ENCODE data around the gene IGF1R. TPM values are rescaled to one million over a fixed set of nuclear protein-coding genes. Genes with fewer than 3 reads are reported as not detected.

The IGF1R gene
- total RNA-seq, 2 experiments from 2014 or later: 17.7 to 18.9 TPM

DNA sequence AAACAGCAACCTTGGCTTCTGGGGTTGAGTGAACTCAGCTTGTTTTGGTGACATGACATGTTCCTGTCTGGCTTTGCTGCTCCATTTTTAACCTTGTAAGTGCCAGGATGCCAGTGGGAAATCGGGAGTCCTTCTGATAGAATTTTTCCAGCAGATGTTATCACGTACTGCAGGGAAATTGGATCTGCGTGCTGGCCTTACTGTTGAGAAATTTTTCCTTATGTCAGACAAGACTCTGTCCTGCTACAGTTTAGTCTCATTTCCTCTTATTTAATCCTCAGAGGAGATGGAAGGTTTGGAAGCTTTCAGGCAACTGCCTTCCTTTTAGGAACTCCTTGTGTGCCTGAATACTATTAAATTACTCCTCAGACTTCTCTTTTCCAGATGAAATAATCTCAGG lies 278.7 kb downstream of the IGF1R start:
- Mint-ChIP-seq H3K4me3 (no peak overlapping the region), H3K27me3 (no peaks in the 10 kb centered on the region), H3K27ac (no peak overlapping the region), H3K4me1 (no peaks in the 10 kb centered on the region), H3K9me3 (no peaks in the 10 kb centered on the region), H3K36me3 (peaks cover 10% of the 10 kb centered on the region)
- DNase-seq: no peak

DNA sequence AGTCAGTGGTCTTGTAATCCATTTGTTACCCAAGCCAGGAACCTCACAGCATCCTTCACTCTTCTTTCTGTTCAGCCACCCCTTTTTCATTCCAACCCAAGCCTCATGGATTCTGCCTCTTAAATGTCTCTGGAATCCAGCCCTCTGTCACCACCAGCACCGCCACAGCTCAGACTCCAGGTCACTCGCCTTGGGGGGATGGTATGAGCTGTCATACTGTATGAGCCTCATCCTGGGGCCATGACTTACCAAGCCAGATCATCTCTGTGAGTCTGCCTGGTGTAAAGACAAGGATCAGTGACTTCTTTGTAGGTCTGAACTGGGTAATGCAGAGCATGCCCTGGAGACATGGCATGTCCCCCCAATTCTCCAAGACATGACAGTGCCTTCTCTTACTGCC lies 279.7 kb downstream of the IGF1R start:
- DNase-seq: no peak
- peaks cover 10% of the 10 kb centered on the region for H3K36me3 Mint-ChIP-seq
- no peak overlapping the region for H3K27ac Mint-ChIP-seq
- H3K4me3 Mint-ChIP-seq: no peak overlapping the region
- no peaks in the 10 kb centered on the region for H3K9me3 Mint-ChIP-seq
- no peaks in the 10 kb centered on the region for H3K4me1 Mint-ChIP-seq
- no peaks in the 10 kb centered on the region for H3K27me3 Mint-ChIP-seq

DNA sequence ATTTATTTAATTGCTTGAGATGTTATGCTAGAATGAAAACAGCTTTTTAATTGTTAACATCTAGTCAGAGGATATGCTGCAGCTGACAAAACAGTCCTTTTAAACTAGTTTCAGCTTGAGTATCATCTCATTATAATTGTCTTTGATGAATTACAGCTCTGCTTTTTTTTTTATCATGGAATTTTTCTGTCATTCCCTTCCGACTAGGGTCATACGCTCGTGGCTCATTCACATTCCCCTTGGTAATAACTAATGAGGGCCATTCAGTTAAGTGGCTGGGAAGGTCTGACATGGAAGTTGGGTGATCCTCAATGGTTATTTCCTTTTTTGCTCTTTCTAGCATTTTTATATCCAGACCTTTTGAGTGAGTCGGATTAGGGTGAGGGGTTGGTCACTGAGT lies 282.2 kb downstream of the IGF1R start:
- no peaks in the 10 kb centered on the region for H3K27me3 Mint-ChIP-seq
- DNase-seq: no peak
- H3K4me3 Mint-ChIP-seq: no peak overlapping the region
- peaks cover 10% of the 10 kb centered on the region for H3K36me3 Mint-ChIP-seq
- no peaks in the 10 kb centered on the region for H3K4me1 Mint-ChIP-seq
- no peak overlapping the region for H3K27ac Mint-ChIP-seq
- H3K9me3 Mint-ChIP-seq: no peaks in the 10 kb centered on the region

DNA sequence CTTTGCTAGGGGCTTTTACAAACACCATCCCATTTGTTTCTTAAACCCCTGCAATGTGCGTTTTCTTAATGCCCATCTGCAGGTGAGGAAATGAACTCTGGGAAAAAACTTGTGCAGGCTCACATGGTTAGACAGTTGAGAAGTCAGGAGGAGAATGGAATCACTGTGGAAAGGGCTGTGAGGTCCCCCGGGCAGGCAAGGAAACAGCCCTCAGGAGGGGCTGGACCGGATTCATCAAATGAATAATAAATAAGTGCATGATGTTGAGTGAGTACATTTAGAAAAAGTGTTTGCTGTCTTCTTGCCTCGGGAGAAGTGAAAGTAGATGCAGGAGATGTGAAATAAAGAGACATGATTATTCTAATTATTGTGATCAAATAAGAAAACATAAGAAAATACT lies 282.7 kb downstream of the IGF1R start:
- Mint-ChIP-seq H3K36me3 (peaks cover 10% of the 10 kb centered on the region), H3K27me3 (no peaks in the 10 kb centered on the region), H3K4me1 (no peaks in the 10 kb centered on the region)

DNA sequence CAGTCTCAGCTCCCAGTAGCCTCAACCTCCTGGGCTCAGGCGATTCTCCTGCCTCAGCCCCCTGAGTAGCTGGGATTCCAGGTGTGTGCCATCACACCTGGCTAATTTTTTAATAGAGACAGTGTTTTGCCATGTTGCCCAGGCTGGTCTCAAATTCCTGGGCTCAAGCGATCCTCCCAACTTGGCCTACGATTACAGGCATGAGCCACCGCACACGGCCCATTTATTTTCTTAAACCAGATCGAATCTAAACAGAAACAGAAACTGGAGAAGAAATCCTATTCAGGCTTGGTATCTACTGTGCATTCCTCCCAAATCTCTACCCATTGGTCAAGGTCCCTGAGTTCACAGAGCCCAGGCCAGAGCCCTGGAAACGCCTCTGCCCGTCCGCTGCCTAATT lies 285.1 kb downstream of the IGF1R start:
- peaks cover 8% of the 10 kb centered on the region for H3K4me1 Mint-ChIP-seq
- no peaks in the 10 kb centered on the region for H3K9me3 Mint-ChIP-seq

More for the DNA sequence above, 282.7 kb downstream of the IGF1R start:
- Mint-ChIP-seq H3K27ac (no peak overlapping the region), H3K4me3 (no peak overlapping the region), H3K9me3 (no peaks in the 10 kb centered on the region)
- no peak for DNase-seq

DNA sequence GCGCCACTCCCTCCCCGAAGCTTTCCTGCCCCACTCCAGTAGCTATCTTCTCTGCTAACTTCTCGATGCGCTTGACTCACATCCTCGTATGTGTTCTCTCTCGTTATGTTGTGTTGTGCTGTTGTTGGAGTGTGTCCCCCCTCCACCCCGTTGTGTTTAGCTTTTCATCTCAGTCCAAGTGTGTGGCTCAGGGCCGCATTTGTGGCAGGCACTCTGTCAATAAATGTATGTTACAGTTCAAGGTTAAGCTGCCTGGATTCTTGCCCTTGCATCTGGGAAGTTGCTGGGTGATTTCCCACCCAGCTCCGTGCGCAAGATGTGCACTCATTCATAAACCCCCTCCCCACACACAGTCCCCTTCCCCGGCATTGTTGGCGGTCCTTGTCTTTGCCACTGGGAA lies 287.4 kb downstream of the IGF1R start:
- no peaks in the 10 kb centered on the region for H3K9me3 Mint-ChIP-seq
- DNase-seq: no peak
- peaks cover 8% of the 10 kb centered on the region for H3K4me1 Mint-ChIP-seq
- H3K36me3 Mint-ChIP-seq: peaks cover 11% of the 10 kb centered on the region
- H3K27ac Mint-ChIP-seq: no peak overlapping the region
- no peak overlapping the region for H3K4me3 Mint-ChIP-seq
- H3K27me3 Mint-ChIP-seq: no peaks in the 10 kb centered on the region

More for the DNA sequence above, 285.1 kb downstream of the IGF1R start:
- no peak overlapping the region for H3K4me3 Mint-ChIP-seq
- peaks cover 13% of the 10 kb centered on the region for H3K36me3 Mint-ChIP-seq
- H3K27me3 Mint-ChIP-seq: no peaks in the 10 kb centered on the region
- DNase-seq: no peak
- H3K27ac Mint-ChIP-seq: no peak overlapping the region

DNA sequence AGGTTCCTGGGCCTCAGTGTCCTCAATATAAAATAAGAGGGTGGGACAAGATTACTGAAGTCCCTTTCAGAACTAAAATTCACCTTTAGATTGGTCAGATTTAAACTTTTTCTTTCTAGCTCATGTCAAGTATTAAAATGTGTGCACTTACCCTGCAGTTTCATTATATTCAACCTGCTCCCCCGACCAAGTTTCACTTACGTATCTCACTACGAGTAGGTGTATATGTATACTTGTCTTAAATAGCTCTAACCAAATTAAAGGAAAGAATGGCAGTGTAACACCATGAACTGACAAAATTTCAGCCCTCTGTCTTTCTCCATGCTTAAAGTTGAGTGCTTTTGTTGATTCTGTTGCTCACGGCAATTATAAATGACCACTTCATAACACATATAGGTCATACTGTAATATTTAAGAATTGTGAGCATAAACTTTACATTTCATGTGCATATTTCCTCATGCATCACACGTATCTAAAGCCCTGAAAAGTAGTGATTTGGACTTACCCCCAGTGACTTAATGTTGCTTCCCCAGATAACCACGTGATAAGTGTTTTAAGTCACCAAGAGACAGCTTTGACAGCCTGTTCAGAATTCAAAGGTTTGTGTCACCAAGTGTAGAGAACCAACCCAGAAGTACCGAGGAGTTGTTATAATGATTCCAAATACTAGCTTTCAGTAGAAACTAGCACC lies 289.2 kb downstream of the IGF1R start:
- DNase-seq: no peak
- Mint-ChIP-seq H3K36me3 (peaks cover 8% of the 10 kb centered on the region), H3K27me3 (no peaks in the 10 kb centered on the region), H3K4me3 (no peak overlapping the region), H3K4me1 (peaks cover 8% of the 10 kb centered on the region), H3K27ac (peak overlapping the region; percentile 2), H3K9me3 (no peaks in the 10 kb centered on the region)

DNA sequence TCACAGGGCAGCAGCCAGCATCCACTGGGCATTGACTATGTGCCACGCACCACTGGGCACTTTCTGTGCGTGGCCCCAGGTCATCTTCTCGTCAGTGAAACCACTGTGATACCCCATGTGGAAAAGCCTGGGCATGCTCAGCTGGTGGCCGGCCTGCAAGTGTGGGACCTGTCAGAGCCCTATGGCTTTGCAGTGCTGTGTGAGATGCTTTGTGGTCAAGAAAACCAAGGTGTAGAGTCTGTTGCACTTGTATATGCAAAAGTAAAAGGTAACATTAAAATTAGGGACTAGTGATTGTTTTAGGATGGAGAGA lies 289.7 kb downstream of the IGF1R start:
- Mint-ChIP-seq H3K27ac (no peak overlapping the region), H3K4me3 (no peak overlapping the region)

DNA sequence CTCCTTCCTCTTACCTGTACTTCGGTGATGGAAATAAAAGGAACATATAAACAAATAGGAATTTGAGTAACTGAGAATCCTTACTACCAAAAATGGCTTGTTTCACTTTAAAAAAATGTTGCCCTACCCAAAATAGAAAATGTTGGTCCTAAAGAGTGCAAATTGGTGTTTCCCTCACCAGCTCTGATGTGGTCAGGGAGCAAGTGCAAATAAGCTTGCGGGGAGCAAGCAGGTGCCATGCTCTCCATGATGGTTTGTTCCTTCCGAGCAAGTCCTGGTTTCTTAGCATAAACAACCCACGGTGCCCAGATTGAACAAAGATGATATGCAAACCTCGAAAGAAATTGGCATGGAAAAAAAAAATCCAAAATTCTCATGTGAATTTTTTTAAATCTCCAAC lies 290.5 kb downstream of the IGF1R start:
- H3K4me3 Mint-ChIP-seq: no peak overlapping the region
- no peaks in the 10 kb centered on the region for H3K9me3 Mint-ChIP-seq

More for the DNA sequence above, 289.7 kb downstream of the IGF1R start:
- H3K36me3 Mint-ChIP-seq: peaks cover 8% of the 10 kb centered on the region
- no peak for DNase-seq
- H3K4me1 Mint-ChIP-seq: peaks cover 8% of the 10 kb centered on the region
- H3K9me3 Mint-ChIP-seq: no peaks in the 10 kb centered on the region
- no peaks in the 10 kb centered on the region for H3K27me3 Mint-ChIP-seq

DNA sequence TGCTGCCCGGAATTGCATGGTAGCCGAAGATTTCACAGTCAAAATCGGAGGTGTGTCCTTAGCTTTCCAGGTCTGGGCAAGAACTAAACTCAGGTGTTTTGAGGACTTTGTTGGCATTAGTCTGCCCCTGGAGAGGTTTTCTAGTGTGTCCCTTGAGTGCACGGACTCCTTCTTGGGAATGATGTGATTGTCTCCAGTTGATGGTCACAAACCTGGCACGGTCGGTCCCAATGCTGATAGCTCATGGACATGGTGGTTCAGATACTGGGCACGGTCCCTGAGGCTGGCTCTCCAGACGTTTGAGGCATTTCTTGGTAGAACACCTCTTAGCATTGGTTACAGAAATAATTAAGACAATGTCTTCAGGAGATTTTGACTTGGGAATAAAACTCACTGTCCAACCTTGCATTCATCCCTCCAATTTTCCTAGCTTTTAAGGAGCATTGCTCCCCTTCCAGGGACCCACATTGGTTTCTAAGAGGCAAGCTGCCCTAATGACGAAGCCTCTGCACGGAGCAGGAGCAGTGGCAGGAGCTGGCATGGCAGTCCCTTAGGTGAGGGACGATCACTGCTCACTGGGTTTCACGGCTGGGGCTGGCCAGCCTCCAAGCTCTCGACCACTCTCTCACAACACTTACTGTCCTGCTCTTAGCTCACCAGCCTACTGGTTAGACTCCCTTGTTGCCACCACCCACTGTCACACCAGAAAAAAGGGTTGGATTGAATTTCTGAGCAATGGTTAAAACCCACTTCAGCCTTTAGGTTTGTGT lies 291.2 kb downstream of the IGF1R start:
- no peak overlapping the region for H3K27ac Mint-ChIP-seq
- no peak for DNase-seq
- H3K9me3 Mint-ChIP-seq: no peaks in the 10 kb centered on the region
- H3K36me3 Mint-ChIP-seq: peaks cover 8% of the 10 kb centered on the region
- H3K27me3 Mint-ChIP-seq: no peaks in the 10 kb centered on the region
- H3K4me3 Mint-ChIP-seq: no peak overlapping the region
- peaks cover 8% of the 10 kb centered on the region for H3K4me1 Mint-ChIP-seq

More for the DNA sequence above, 290.5 kb downstream of the IGF1R start:
- DNase-seq: no peak
- Mint-ChIP-seq H3K27ac (no peak overlapping the region), H3K36me3 (peaks cover 8% of the 10 kb centered on the region), H3K27me3 (no peaks in the 10 kb centered on the region), H3K4me1 (peaks cover 8% of the 10 kb centered on the region)

DNA sequence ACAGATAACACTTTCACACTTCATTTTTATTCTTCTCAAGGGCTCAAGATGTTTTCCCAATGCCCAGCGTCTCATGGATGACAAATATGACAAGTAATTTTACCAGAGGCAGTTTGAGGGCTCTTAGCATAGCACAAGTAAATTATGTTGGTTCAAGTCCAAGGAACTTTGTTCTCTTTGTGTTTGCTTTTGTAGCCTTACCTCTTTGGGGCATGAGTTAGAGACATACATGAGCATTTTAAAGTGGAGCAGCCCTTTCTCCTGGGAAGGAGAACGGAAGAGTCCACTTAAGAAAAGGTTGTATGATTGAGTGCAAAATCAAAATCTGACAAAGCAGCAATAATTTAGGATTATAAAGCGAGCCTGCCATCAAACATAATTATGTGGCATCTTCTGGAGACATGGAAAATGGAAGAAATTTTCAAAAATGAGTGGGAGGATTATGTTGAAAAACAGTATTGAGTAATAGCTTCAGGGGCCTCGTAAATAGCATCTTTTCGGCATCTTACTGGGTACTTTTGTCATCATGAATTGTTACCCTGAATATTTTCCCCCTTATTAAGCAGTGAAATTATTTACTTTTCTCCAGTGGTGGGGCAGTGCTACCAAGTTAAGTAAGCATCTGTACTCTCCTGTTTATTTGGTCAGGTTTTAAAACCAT lies 293.4 kb downstream of the IGF1R start:
- Mint-ChIP-seq H3K4me3 (no peak overlapping the region), H3K4me1 (peaks cover 8% of the 10 kb centered on the region), H3K27me3 (no peaks in the 10 kb centered on the region), H3K27ac (no peak overlapping the region), H3K36me3 (peaks cover 13% of the 10 kb centered on the region), H3K9me3 (no peaks in the 10 kb centered on the region)
- DNase-seq: no peak

DNA sequence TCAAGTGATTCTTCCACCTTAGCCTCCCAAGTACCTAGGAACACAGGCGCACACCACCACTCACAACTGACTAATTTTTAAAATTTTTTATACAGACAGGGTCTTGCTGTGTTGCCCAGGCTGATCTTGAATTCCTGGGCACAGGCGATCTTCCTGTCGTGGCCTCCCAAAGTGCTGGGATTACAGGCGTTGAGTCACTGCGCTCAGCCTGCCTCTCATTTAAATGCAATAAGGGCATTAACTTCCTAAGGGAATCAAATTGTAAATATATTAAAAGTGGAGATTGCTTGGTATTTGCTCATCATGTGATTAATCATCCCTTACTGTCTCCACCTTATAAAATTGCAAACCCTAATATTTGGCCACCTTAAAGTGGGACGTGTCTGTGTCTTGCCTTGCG lies 294.1 kb downstream of the IGF1R start:
- Mint-ChIP-seq H3K4me3 (no peak overlapping the region), H3K27me3 (no peaks in the 10 kb centered on the region), H3K36me3 (peaks cover 12% of the 10 kb centered on the region), H3K27ac (no peak overlapping the region), H3K4me1 (peaks cover 4% of the 10 kb centered on the region), H3K9me3 (no peaks in the 10 kb centered on the region)
- no peak for DNase-seq

DNA sequence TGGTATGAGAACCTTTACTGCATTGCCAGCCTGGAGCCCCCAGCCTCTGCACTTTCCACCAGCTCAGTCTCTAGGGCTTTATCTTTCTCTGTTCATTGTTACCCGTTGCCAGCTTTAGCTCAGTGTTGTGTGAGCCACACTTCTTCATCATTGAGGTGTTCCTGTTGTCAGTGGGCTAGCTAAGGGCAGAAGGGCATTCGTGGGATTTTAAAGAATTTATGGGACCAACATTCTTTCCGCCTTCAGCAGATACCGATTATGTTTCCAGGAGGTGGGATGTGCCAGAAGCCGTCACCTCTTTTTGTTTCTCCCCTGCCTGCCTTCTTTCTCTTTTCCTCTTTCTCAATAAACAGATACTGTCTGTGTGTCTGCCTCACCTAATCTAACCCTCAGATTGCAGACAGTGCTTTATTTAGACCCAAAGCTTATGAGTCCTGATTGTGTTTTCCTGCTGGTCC lies 294.7 kb downstream of the IGF1R start:
- peaks cover 10% of the 10 kb centered on the region for H3K36me3 Mint-ChIP-seq
- DNase-seq: no peak
- H3K4me3 Mint-ChIP-seq: no peak overlapping the region
- no peak overlapping the region for H3K27ac Mint-ChIP-seq
- no peaks in the 10 kb centered on the region for H3K27me3 Mint-ChIP-seq
- H3K9me3 Mint-ChIP-seq: no peaks in the 10 kb centered on the region
- no peaks in the 10 kb centered on the region for H3K4me1 Mint-ChIP-seq

DNA sequence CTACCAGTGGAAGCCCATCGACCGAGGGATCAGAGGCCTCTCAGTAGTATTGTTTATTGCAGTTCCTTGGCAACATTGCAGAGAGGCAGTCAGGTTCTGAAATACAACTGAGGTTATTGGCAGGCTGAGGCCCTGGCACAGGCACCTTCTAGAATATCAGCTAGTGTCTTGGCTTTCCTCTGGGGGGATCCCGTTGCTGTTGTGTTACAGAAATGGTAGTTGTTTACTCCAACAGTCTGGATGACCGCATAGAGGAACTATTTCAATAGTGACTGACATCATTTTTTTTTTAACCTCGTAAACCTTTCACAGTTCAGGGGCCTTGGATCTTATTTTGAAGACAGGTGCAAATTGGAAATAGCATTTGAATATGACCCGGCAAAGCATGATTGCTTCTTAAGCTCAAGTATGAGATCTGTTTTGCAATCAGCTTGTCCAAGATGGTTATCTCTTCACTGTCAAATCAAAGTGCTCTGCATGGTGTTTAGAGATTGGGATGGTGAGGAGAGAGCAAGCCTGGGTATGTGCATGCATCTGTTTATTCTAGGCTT lies 295.3 kb downstream of the IGF1R start:
- Mint-ChIP-seq H3K27me3 (no peaks in the 10 kb centered on the region), H3K36me3 (peaks cover 10% of the 10 kb centered on the region), H3K4me1 (no peaks in the 10 kb centered on the region), H3K27ac (no peak overlapping the region), H3K4me3 (no peak overlapping the region), H3K9me3 (no peaks in the 10 kb centered on the region)
- DNase-seq: no peak
